Kidney (tissue), 14 donors: ENCODE measurements around the gene NPY5R. TPM values are rescaled to one million over a fixed set of nuclear protein-coding genes. Genes with fewer than 3 reads are reported as not detected.
A peak's percentile ranks its signal among the peaks of the same experiment; 100 is the strongest.

Experiments used
- DNase-seq, 5 donors: peaks; one replicate each; pipeline ENCODE4 v3.0.0-alpha.2; 2013 to 2020
- FAIRE-seq: peaks from 2 replicates; lab custom pipeline; 2012; peaks lifted over from hg19 to GRCh38; lab: Jason Lieb, UNC
- H3K27ac ChIP-seq, 2 donors: one replicate each; pipeline ENCODE4 v1.7.0; 2013; ENCODE audit warnings: low read depth in 2 of 2, low read length in 2 of 2, inconsistent platforms in 1 of 2
- H3K27me3 ChIP-seq: one replicate; pipeline ENCODE4 v1.7.1; 2013; ENCODE audit warnings: low read length, inconsistent platforms; ENCODE audit not compliant: control insufficient read depth, insufficient read depth
- H3K36me3 ChIP-seq, 3 donors: one replicate each; pipeline versions ENCODE4 v1.7.0 to v1.7.1; 2013; ENCODE audit warnings: low read length in 3 of 3, control low read depth in 1 of 3, inconsistent platforms in 1 of 3; ENCODE audit not compliant: insufficient read depth in 3 of 3, control insufficient read depth in 2 of 3
- H3K4me1 ChIP-seq, 3 donors: one replicate each; pipeline versions ENCODE4 v1.7.0 to v1.7.1; 2013; ENCODE audit warnings: low read length in 3 of 3, inconsistent platforms in 1 of 3, low read depth in 1 of 3; ENCODE audit not compliant: control insufficient read depth in 2 of 3, insufficient read depth in 2 of 3
- H3K4me3 ChIP-seq, 3 donors: one replicate each; pipeline versions ENCODE4 v1.7.0 to v1.8.1; 2013; ENCODE audit warnings: low read length in 3 of 3, control low read depth in 1 of 3, inconsistent platforms in 1 of 3
- H3K9ac ChIP-seq, 3 donors: one replicate each; pipeline versions ENCODE4 v1.7.0 to v1.7.1; 2013; ENCODE audit warnings: low read length in 3 of 3, control low read depth in 1 of 3, inconsistent platforms in 1 of 3
- H3K9me3 ChIP-seq, 3 donors: one replicate each; pipeline versions ENCODE4 v1.7.0 to v1.7.1; 2013; ENCODE audit warnings: low read length in 3 of 3, control low read depth in 1 of 3, inconsistent platforms in 1 of 3; ENCODE audit not compliant: control insufficient read depth in 2 of 3, insufficient read depth in 1 of 3
- CTCF ChIP-seq: IDR thresholded peaks from 3 replicates; pipeline ENCODE4 v1.5.1; 2012; ENCODE audit warnings: mild to moderate bottlenecking, moderate library complexity, borderline replicate concordance; ENCODE audit not compliant: insufficient read depth; ENCODE audit errors: extremely low read depth
- intact Hi-C: fragments of 100-400 bp; cut with DNase I; formaldehyde crosslinking; loops from one replicate; pipeline ENCODE4 v1.11.1; 2022
- polyA plus RNA-seq: library from polyadenylated mRNA; stranded (reverse); fragments of 350-450 nt; fragmentation: Illumina TruSeq; extraction: RNeasy Lipid Tissue Mini Kit (QIAGEN cat#74804); gene quantifications from one replicate; pipeline ENCODE4 v1.2.3, GENCODE V29; 2014; ENCODE audit warnings: low read depth, low replicate concordance; ENCODE audit not compliant: insufficient read depth
- total RNA-seq: library from RNA; stranded (reverse); fragmentation: NEBNext Ultra II Directional; extraction: Animal tissue kit (Norgen Biotek cat#: 25700); gene quantifications from one replicate; pipeline ENCODE4 v1.2.1, GENCODE V29; 2021
- donor health status: control.
- donor health status: control.
- donor health status: control.
- donor health status: control.
- donor health status: control.
- donor health status: DM: yes; HTN: yes; CAD: no.
- donor health status: Normal renal cell carcinoma (clear cell type).

Gene NPY5R
- total and polyA plus RNA-seq, 2 donors from 2014 or later: 1.2 to 3.0 TPM

DNA sequence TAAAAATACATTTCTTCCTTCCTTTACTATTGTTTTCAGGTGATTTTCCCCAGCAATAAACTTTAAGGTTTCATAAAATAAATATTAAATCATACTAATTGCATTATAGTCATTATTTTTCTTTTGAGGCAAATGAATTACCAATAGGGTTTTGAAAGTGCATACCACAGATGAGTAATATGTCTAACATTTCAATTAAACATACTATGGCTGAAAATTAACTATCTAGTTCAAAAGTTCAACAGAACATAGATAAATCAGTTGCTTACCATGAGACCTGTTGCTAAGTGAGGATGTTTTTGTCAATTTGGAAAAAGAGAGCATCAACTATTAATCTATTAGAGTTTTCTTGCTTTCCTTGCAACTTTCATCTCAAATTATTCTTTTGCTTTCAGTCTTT, 35.0 kb downstream of the NPY5R start:
- Histone ChIP-seq H3K4me1 (no peaks in the 10 kb centered on the region), H3K9ac (no peak overlapping the region), H3K27me3 (no peaks in the 10 kb centered on the region), H3K27ac (no peak overlapping the region), H3K36me3 (no peaks in the 10 kb centered on the region), H3K4me3 (no peak overlapping the region), H3K9me3 (no peaks in the 10 kb centered on the region)
- intact Hi-C loops: no loop called here
- no peak for TF ChIP-seq CTCF
- FAIRE-seq (peak; percentile 11), DNase-seq (no peak)

GRCh38 chr4:163380703-163381102, 37.0 kb downstream of the NPY5R start:
- H3K27ac ChIP-seq: no peak overlapping the region
- DNase-seq: peak in 1 of 5 donors; percentile 33
- TF ChIP-seq CTCF: no peak
- no peak overlapping the region for H3K4me3 ChIP-seq
- FAIRE-seq: no peak
- intact Hi-C loops: no loop called here
- H3K27me3 ChIP-seq: no peaks in the 10 kb centered on the region
- no peaks in the 10 kb centered on the region for H3K4me1 ChIP-seq
- no peaks in the 10 kb centered on the region for H3K36me3 ChIP-seq
- H3K9ac ChIP-seq: no peak overlapping the region
- no peaks in the 10 kb centered on the region for H3K9me3 ChIP-seq

DNA sequence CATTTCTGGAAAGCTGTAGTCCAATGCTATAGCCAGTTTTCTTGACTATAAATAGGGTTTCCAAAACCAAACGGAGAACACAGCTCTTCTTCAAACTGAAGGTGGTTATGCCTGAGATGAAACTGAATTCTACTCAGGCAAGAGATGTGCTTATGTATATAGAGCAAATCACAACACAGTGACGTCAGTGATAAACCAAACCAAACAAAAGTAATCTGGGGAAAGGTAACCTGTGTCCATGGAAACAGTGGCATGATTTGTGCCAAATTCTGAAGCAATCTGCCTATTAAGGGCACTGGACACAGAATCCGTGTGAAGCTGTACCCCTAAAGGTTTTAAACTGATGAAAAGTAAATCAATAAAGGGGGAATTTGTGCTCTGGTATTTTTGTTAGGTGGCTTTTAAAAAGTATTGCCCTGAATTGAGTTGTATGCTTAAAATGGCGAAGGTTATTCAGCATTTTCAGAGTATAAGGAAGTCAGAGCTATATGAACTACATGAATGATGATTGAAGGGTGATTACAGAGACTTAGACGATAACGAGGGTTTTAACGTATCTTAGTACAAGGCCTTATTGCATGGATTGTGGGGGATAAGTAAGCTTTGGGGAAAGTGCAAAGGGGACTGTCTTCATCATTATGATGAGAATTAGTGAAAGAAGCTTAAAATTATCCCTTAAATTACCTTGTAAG, 38.6 kb downstream of the NPY5R start:
- H3K36me3 ChIP-seq: no peaks in the 10 kb centered on the region
- no peaks in the 10 kb centered on the region for H3K4me1 ChIP-seq
- H3K27me3 ChIP-seq: no peaks in the 10 kb centered on the region
- intact Hi-C loops: no loop called here
- FAIRE-seq (no peak), DNase-seq (no peak)
- H3K27ac ChIP-seq: no peak overlapping the region
- H3K9ac ChIP-seq: no peak overlapping the region
- H3K9me3 ChIP-seq: no peaks in the 10 kb centered on the region
- no peak overlapping the region for H3K4me3 ChIP-seq
- no peak for TF ChIP-seq CTCF

DNA sequence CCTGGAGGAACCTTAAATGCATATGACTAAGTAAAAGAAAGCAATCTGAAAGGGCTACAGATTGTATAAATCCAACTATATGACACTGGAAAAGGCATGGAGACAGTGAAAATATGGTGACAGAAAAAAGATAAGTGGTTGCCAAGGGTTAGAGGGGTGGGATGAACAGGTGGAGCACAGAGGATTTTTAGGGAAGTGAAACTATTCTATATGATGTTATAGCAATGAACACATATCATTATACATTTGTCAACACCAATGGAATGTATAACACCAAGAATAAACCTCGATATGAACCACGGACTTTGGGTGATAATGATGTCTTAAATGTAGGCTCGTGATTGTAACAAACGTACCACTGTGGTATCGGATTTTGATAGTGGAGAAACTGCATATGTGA, 40.7 kb downstream of the NPY5R start:
- TF ChIP-seq CTCF: no peak
- Histone ChIP-seq H3K9me3 (no peaks in the 10 kb centered on the region), H3K4me1 (no peaks in the 10 kb centered on the region), H3K27ac (no peak overlapping the region), H3K27me3 (no peaks in the 10 kb centered on the region), H3K36me3 (no peaks in the 10 kb centered on the region), H3K4me3 (no peak overlapping the region), H3K9ac (no peak overlapping the region)
- FAIRE-seq (no peak), DNase-seq (no peak)
- intact Hi-C loops: no loop called here
